Endothelial cell (in vitro differentiated cells): Measurements from ENCODE around the gene COL4A3. TPM values are rescaled to one million over a fixed set of nuclear protein-coding genes. Genes with fewer than 3 reads are reported as not detected.

ENCODE experiments used
- DNase-seq: peaks from one replicate; pipeline ENCODE4 v3.0.0; 2021; ENCODE audit warnings: low spot score
- H3K27ac Mint-ChIP-seq: one replicate; pipeline ENCODE4 v1.8.0; 2021; ENCODE audit warnings: mixed read lengths, inconsistent platforms; ENCODE audit not compliant: unreplicated experiment
- H3K27me3 Mint-ChIP-seq: one replicate; pipeline ENCODE4 v1.8.0; 2021; ENCODE audit warnings: mild to moderate bottlenecking, moderate library complexity, mixed read lengths, inconsistent platforms; ENCODE audit not compliant: unreplicated experiment
- H3K36me3 Mint-ChIP-seq: one replicate; pipeline ENCODE4 v1.8.0; 2021; ENCODE audit warnings: mild to moderate bottlenecking, low read depth, mixed read lengths, inconsistent platforms; ENCODE audit not compliant: unreplicated experiment
- H3K4me1 Mint-ChIP-seq: one replicate; pipeline ENCODE4 v1.8.0; 2021; ENCODE audit warnings: mild to moderate bottlenecking, mixed read lengths, inconsistent platforms; ENCODE audit not compliant: unreplicated experiment
- H3K4me3 Mint-ChIP-seq: one replicate; pipeline ENCODE4 v1.8.0; 2021; ENCODE audit warnings: mild to moderate bottlenecking, mixed read lengths, inconsistent platforms; ENCODE audit not compliant: unreplicated experiment
- H3K9me3 Mint-ChIP-seq: one replicate; pipeline ENCODE4 v1.8.0; 2021; ENCODE audit warnings: mixed read lengths, inconsistent platforms; ENCODE audit not compliant: unreplicated experiment
- total RNA-seq: library from RNA; stranded (reverse); fragmentation: NEBNext Ultra II Directional; extraction: Animal tissue kit (Norgen Biotek cat#: 25700); gene quantifications from one replicate; pipeline ENCODE4 v1.2.1, GENCODE V29; 2021; ENCODE audit not compliant: unreplicated experiment
- TF ChIP-seq, protein P1 (sequence below): fragments of 200-600 bp; sonication (generic); IDR thresholded peaks from one replicate; pipeline ENCODE4 v1.5.0; 2021; ENCODE audit warnings: antibody characterized with exemption; ENCODE audit not compliant: unreplicated experiment

Gene COL4A3
- total RNA-seq, 1 donor from 2014 or later, result not detected

DNA sequence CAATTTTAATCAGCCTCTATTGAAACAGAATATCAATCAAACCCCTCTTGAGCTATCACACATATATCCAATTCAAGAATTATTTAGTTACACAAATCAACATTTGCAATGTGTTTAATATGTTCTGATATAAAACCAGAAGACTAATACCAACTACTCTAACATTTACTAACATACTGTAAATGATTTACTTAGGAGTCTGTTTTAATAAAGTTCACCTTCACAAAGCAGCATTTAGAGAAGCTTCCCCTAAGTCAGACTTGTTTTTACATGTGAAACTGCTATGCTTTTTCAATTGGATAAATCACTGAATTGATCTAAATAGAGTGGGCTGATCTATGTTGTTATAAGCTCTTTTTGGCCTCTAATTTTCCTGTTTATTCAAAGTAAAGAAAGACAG is 18.3 kb downstream of the COL4A3 start:
- H3K4me1 Mint-ChIP-seq, result no peaks in the 10 kb centered on the region

DNA sequence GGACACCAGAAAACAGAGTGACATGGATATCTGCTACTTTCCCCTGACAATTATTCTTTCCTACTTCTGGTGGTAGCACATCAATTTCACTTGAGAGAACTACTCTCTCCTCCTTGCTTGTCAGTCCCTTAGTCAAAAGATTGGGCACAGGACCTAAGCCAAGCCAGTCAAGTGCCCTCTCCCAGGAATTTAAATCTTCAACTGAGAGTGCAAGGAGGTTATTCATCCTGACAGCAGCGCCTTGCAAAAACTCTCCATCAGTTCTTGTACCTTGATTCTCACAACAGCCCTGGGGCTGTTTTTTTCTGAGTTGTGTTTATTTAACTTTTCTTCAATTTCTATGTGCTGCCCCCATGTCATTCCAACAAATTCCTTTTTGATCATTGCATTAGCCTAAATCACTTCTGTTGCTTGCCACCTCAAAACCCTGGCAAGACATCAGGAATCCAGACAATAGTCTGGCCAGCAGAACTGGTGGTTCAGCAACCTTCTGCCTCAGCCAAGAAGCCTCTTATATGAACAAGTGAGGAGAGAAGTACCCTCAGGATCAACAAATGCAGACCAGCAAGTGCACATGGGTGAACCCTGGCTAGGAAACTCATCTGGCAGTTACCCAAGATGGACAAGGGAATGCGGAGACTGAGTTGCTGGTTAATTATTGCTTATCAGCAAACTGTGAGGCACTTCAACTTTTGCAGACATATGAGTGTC is 19.4 kb downstream of the COL4A3 start:
- no peaks in the 10 kb centered on the region for H3K9me3 Mint-ChIP-seq

More for the DNA sequence above, 18.3 kb downstream of the COL4A3 start:
- DNase-seq, result no peak
- Mint-ChIP-seq H3K27ac (no peak overlapping the region), H3K9me3 (no peaks in the 10 kb centered on the region), H3K4me3 (no peak overlapping the region), H3K36me3 (no peaks in the 10 kb centered on the region), H3K27me3 (no peaks in the 10 kb centered on the region)
- TF ChIP-seq, protein P1, sequence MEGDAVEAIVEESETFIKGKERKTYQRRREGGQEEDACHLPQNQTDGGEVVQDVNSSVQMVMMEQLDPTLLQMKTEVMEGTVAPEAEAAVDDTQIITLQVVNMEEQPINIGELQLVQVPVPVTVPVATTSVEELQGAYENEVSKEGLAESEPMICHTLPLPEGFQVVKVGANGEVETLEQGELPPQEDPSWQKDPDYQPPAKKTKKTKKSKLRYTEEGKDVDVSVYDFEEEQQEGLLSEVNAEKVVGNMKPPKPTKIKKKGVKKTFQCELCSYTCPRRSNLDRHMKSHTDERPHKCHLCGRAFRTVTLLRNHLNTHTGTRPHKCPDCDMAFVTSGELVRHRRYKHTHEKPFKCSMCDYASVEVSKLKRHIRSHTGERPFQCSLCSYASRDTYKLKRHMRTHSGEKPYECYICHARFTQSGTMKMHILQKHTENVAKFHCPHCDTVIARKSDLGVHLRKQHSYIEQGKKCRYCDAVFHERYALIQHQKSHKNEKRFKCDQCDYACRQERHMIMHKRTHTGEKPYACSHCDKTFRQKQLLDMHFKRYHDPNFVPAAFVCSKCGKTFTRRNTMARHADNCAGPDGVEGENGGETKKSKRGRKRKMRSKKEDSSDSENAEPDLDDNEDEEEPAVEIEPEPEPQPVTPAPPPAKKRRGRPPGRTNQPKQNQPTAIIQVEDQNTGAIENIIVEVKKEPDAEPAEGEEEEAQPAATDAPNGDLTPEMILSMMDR, result no peak

DNA sequence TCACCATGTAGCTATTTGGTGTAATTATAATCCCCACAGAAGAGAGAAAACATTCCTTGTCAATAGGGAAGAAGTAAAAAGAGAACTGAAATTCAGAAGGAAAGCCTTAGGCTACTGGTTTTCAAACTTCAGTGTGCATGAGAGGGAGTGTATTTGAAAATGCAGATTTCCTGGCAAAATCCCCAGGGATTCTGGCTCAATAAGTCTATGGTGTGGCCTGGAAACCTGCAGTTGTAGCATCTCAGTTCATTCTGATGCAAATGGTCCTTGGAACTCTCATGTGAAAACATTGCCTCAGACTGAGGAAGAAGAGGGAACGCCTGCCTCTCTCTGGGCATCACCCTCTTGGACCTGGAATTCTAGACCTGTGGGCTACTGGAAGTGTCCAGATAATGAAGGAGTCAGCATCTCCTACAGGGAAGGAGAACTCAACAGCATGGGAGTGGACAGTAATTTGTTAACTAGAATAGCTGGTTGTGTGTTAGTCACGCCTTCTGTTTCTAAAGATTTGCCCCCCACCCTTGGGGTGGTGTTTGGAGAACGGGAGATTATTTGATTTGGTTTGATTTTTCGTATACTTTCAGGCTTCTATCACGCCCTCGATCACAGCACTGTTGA is 21.3 kb downstream of the COL4A3 start:
- H3K4me3 Mint-ChIP-seq, result no peak overlapping the region
- H3K4me1 Mint-ChIP-seq, result no peaks in the 10 kb centered on the region
- H3K27ac Mint-ChIP-seq, result no peak overlapping the region
- peaks cover 1% of the 10 kb centered on the region for H3K27me3 Mint-ChIP-seq
- TF ChIP-seq, protein P1, result no peak
- DNase-seq, result no peak
- H3K9me3 Mint-ChIP-seq, result no peaks in the 10 kb centered on the region
- no peaks in the 10 kb centered on the region for H3K36me3 Mint-ChIP-seq

More for the DNA sequence above, 19.4 kb downstream of the COL4A3 start:
- Mint-ChIP-seq H3K27ac (no peak overlapping the region), H3K36me3 (no peaks in the 10 kb centered on the region), H3K27me3 (no peaks in the 10 kb centered on the region), H3K4me1 (no peaks in the 10 kb centered on the region), H3K4me3 (no peak overlapping the region)
- DNase-seq, result no peak
- TF ChIP-seq, protein P1, result no peak

DNA sequence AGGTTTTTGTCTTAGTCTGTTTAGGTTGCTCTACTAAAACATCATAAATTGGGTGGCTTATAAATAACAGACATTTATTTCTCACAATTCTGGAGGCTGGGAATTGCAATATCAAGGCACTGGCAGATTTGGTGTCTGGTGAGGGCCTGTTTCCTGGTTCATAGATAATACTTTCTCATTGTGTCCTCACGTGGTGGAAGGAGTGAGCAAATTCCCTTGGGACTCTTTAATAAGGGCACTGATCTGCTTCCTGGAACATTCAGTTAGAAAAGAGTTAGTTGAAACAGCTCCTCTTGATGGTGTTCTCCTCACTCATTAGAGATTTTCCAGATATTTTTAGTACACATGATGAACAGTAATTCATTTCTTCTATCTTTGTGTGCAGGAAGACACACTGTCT is 22.3 kb downstream of the COL4A3 start:
- TF ChIP-seq, protein P1, result no peak
- H3K36me3 Mint-ChIP-seq, result no peaks in the 10 kb centered on the region
- DNase-seq, result no peak
- no peaks in the 10 kb centered on the region for H3K4me1 Mint-ChIP-seq
- no peak overlapping the region for H3K4me3 Mint-ChIP-seq
- no peak overlapping the region for H3K27ac Mint-ChIP-seq
- no peaks in the 10 kb centered on the region for H3K9me3 Mint-ChIP-seq
- H3K27me3 Mint-ChIP-seq, result peaks cover 1% of the 10 kb centered on the region

DNA sequence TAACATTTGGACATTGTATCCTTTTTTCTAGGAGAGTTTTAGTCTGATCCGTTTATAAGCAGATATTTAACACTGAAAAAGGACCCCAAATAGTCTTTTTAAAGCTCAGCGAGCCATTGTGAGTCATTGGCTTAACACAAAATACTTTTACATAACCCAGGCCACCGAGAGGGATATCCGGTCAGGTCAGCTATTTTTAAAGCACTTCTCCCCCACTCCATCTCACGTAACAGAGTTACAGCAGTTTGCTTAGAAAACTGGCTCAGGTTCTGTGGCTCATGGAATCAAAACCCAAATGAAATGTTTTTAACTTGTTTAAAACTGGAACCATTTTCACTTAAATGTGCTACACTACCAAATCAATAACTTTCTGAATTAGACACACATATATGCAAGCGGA is 23.9 kb downstream of the COL4A3 start:
- H3K27ac Mint-ChIP-seq, result no peak overlapping the region
- TF ChIP-seq, protein P1, result no peak
- no peak overlapping the region for H3K4me3 Mint-ChIP-seq
- H3K9me3 Mint-ChIP-seq, result no peaks in the 10 kb centered on the region
- H3K27me3 Mint-ChIP-seq, result peaks cover 1% of the 10 kb centered on the region
- no peaks in the 10 kb centered on the region for H3K4me1 Mint-ChIP-seq
- H3K36me3 Mint-ChIP-seq, result no peaks in the 10 kb centered on the region
- DNase-seq, result no peak
